ENCODE measurements around the gene SLC25A23. TPM values are rescaled to one million over a fixed set of nuclear protein-coding genes. Genes with fewer than 3 reads are reported as not detected.
A peak's percentile ranks its signal among the peaks of the same experiment; 100 is the strongest.

SLC25A23 gene
- total RNA-seq, 1 experiment from 2014 or later, result 73.5 TPM

DNA sequence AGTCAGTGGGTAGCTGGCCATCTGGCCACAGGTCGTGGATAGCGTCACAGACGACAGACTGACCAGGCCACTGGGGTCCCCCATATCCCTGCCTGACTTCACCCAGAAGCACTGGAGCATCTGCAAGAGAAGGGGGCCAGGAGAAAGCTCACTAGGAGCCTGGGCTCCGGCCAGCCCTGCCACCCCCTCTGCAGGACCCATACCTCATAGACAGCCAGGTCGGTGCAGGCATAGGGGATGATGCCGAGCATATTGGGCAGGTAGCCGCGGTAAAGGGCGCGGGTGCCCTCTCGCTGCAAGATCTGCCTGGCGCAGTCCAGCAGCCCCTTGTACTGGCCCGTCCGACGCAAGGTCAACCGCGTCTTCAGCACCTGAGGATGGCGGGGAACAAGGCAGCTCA lies 32.5 kb downstream of the SLC25A23 start:
- Histone ChIP-seq H3K4me1 (peaks cover 20% of the 10 kb centered on the region), H3K36me3 (ENCODE audit: control insufficient read depth, insufficient read depth, low read length) (no peaks in the 10 kb centered on the region), H3K4me3 (ENCODE audit: low read depth, low read length) (no peak overlapping the region), H3K27me3 (replicated peaks; ENCODE audit: control insufficient read depth, insufficient read depth, low read length) (no peaks in the 10 kb centered on the region), H3K9me3 (no peaks in the 10 kb centered on the region)
- CTCF ChIA-PET, result interaction anchor here (0.6 kb wide), 2 partner anchors 147 to 153 kb away, joined by 3 read pairs; no protein-coding TSS in a partner anchor
- DNase-seq, result no peak
- Mint-ChIP-seq H3K36me3 (ENCODE audit: insufficient read depth, unreplicated experiment) (peaks cover 30% of the 10 kb centered on the region), H3K4me1 (ENCODE audit: low read depth, unreplicated experiment) (peaks cover 6% of the 10 kb centered on the region), H3K4me3 (ENCODE audit: unreplicated experiment) (no peak overlapping the region), H3K9me3 (ENCODE audit: unreplicated experiment) (no peaks in the 10 kb centered on the region), H3K27me3 (ENCODE audit: insufficient read depth, unreplicated experiment) (no peaks in the 10 kb centered on the region), H3K27ac (ENCODE audit: unreplicated experiment) (no peak overlapping the region)
- POLR2A ChIA-PET, result no interaction called here
- TF ChIP-seq, protein P1, sequence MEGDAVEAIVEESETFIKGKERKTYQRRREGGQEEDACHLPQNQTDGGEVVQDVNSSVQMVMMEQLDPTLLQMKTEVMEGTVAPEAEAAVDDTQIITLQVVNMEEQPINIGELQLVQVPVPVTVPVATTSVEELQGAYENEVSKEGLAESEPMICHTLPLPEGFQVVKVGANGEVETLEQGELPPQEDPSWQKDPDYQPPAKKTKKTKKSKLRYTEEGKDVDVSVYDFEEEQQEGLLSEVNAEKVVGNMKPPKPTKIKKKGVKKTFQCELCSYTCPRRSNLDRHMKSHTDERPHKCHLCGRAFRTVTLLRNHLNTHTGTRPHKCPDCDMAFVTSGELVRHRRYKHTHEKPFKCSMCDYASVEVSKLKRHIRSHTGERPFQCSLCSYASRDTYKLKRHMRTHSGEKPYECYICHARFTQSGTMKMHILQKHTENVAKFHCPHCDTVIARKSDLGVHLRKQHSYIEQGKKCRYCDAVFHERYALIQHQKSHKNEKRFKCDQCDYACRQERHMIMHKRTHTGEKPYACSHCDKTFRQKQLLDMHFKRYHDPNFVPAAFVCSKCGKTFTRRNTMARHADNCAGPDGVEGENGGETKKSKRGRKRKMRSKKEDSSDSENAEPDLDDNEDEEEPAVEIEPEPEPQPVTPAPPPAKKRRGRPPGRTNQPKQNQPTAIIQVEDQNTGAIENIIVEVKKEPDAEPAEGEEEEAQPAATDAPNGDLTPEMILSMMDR (IDR thresholded peaks at IDR 0.05; ENCODE audit: insufficient read depth in 1 of 2, low read depth in 1 of 2, low read length in 1 of 2, severe bottlenecking in 1 of 2, unreplicated experiment in 1 of 2), result no peak
- intact Hi-C loops (cut with micrococcal nuclease; ENCODE audit: unreplicated experiment), result loop anchor here (5.0 to 10.0 kb wide), 2 partner anchors 152 to 450 kb away; partner anchors contain the start of genes MLLT1 and RANBP3
- BruUV-seq (replicated peaks), result no TSS peak

- Histone ChIP-seq H3K36me3 (ENCODE audit: control insufficient read depth, insufficient read depth, low read length) (peaks cover 2% of the 10 kb centered on the region), H3K27me3 (replicated peaks; ENCODE audit: control insufficient read depth, insufficient read depth, low read length) (no peaks in the 10 kb centered on the region), H3K4me1 (peaks cover 20% of the 10 kb centered on the region), H3K9me3 (no peaks in the 10 kb centered on the region), H3K4me3 (ENCODE audit: low read depth, low read length) (peak overlapping the region; percentile 23)
- H3K27me3 Mint-ChIP-seq (ENCODE audit: insufficient read depth, unreplicated experiment), result no peaks in the 10 kb centered on the region
- H3K4me3 Mint-ChIP-seq (ENCODE audit: unreplicated experiment), result peak overlapping the region; percentile 77
- H3K36me3 Mint-ChIP-seq (ENCODE audit: insufficient read depth, unreplicated experiment), result peaks cover 40% of the 10 kb centered on the region
- no peaks in the 10 kb centered on the region for H3K9me3 Mint-ChIP-seq (ENCODE audit: unreplicated experiment)
- peak; percentile 53 to 68 for DNase-seq
- peak overlapping the region; percentile 95 for H3K27ac Mint-ChIP-seq (ENCODE audit: unreplicated experiment)
- ChIA-PET CTCF (interaction anchor here (0.5 to 2.0 kb wide), 10 partner anchors 10 to 300 kb away, joined by 3 to 6 read pairs (median 3); partner anchors contain the start of genes ALKBH7 and SLC25A23), POLR2A (interaction anchor here (0.6 to 2.0 kb wide), 6 partner anchors 24 to 300 kb away, joined by 3 to 27 read pairs (median 14); partner anchors contain the start of genes ALKBH7 and SLC25A23)
- TF ChIP-seq, protein P1 (IDR thresholded peaks at IDR 0.05; ENCODE audit: insufficient read depth in 1 of 2, low read depth in 1 of 2, low read length in 1 of 2, severe bottlenecking in 1 of 2, unreplicated experiment in 1 of 2), result peak in 1 of 2 experiments; percentile 26
- intact Hi-C loops (cut with micrococcal nuclease; ENCODE audit: unreplicated experiment), result loop anchor here (1.0 to 10.0 kb wide), 4 partner anchors 39 to 449 kb away; partner anchors contain the start of genes ALKBH7, CRB3, MLLT1 and RANBP3
- peaks cover 6% of the 10 kb centered on the region for H3K4me1 Mint-ChIP-seq (ENCODE audit: low read depth, unreplicated experiment)
- TSS peak; percentile 96 for BruUV-seq (replicated peaks)
Measured at GRCh38 chr19:6425732-6426620, 33.6 kb downstream of the SLC25A23 start.

Measured in Caco-2 (cell line).